ENCODE data around the gene DNASE1L1. TPM values are rescaled to one million over a fixed set of nuclear protein-coding genes. Genes with fewer than 3 reads are reported as not detected.

The DNASE1L1 gene
- total and polyA plus RNA-seq, 2 of the 13 experiments (the other 11 are each of a cell fraction or from before 2014, with no cell fraction given) = 4.7 to 12.3 TPM

GRCh38 chrX:154378799-154379568 lies 30.1 kb downstream of the DNASE1L1 start, which contains the start of gene EMD (continued):
- TF ChIP-seq ZNF646 (CRISPR knock-in tag; IDR thresholded peaks at IDR 0.05) (no peak), TRIM24 (CRISPR knock-in tag; IDR thresholded peaks at IDR 0.05) (no peak), ZNF746 (CRISPR knock-in tag; IDR thresholded peaks at IDR 0.05) (no peak), MYPOP (CRISPR knock-in tag; IDR thresholded peaks at IDR 0.05) (no peak), AGO1 (IDR thresholded peaks at IDR 0.05; ENCODE audit: low read depth, low read length, poor library complexity, severe bottlenecking) (no peak), ZMYM4 (CRISPR knock-in tag; IDR thresholded peaks at IDR 0.05) (no peak; the same call in 1 of the 2 replicates), ZNF331 (CRISPR knock-in tag; IDR thresholded peaks at IDR 0.05) (no peak), ZFP82 (CRISPR knock-in tag; IDR thresholded peaks at IDR 0.05; ENCODE audit: borderline replicate concordance) (no peak), ATF1 (CRISPR knock-in tag; IDR thresholded peaks at IDR 0.05) (peak; percentile 60; the same call in 1 of the 2 replicates), ZNF136 (CRISPR knock-in tag; IDR thresholded peaks at IDR 0.05; ENCODE audit: low read depth) (no peak), E2F5 (CRISPR knock-in tag; conservative IDR thresholded peaks at IDR 0.05) (no peak), CEBPB (IDR thresholded peaks at IDR 0.05; ENCODE audit: borderline replicate concordance, low read depth, low read length) (no peak), NFE2L1 (CRISPR knock-in tag; IDR thresholded peaks at IDR 0.05; ENCODE audit: borderline replicate concordance) (no peak), ATF4 (CRISPR knock-in tag; IDR thresholded peaks at IDR 0.05) (no peak), REST (IDR thresholded peaks at IDR 0.05; ENCODE audit: borderline replicate concordance in 1 of 2, low read depth in 1 of 2, low read length in 2 of 2) (no peak)

Data from HepG2 (cell line).